OCI-LY7 (cell line): ENCODE data around the gene POTEH. TPM values are rescaled to one million over a fixed set of nuclear protein-coding genes. Genes with fewer than 3 reads are reported as not detected.
A peak's percentile ranks its signal among the peaks of the same experiment; 100 is the strongest.
"Not testable (repeated sequence)": the region's sequence is repeated elsewhere in the genome, so short reads cannot be mapped to it uniquely, and the experiment has no call there.

ENCODE experiments used
- BruUV-seq: library from RNA; stranded (reverse); fragments of 400-500 nt; replicated peaks from 2 replicates; lab custom pipeline; 2021; lab: Mats Ljungman, UMichigan
- CTCF ChIA-PET: fragments of 300-600 bp; sonication (Branson Sonifier 250); formaldehyde crosslinking; loops from one replicate; lab custom pipeline; 2022; ENCODE audit warnings: antibody characterized with exemption; ENCODE audit not compliant: unreplicated experiment; lab: Charles Lee
- POLR2A ChIA-PET: fragments of 300-600 bp; sonication (Branson Sonifier 250); formaldehyde crosslinking; loops from one replicate; lab custom pipeline; 2022; ENCODE audit warnings: antibody characterized with exemption; lab: Charles Lee
- DNase-seq: peaks from one replicate; pipeline ENCODE4 v3.0.0-alpha.2; 2015; ENCODE audit warnings: low spot score
- H2AFZ ChIP-seq: fragments of 200-600 bp; sonication (generic), shearing (Covaris generic); 2 replicates; pipeline ENCODE4 v1.6.1; 2014; ENCODE audit warnings: mild to moderate bottlenecking, antibody characterized with exemption, low read length, moderate library complexity
- H3K27ac ChIP-seq: fragments of 200-600 bp; sonication (generic); 2 replicates; pipeline ENCODE4 v1.5.1; 2014; ENCODE audit warnings: mixed run types, low read depth, mild to moderate bottlenecking, moderate library complexity, low read length, inconsistent platforms; ENCODE audit not compliant: poor library complexity, severe bottlenecking
- H3K36me3 ChIP-seq: fragments of 200-600 bp; sonication (generic); 2 replicates; pipeline ENCODE4 v1.6.1; 2014; ENCODE audit warnings: mild to moderate bottlenecking, antibody characterized with exemption, low read length, moderate library complexity, mixed read lengths; ENCODE audit not compliant: insufficient read depth
- H3K4me1 ChIP-seq: fragments of 200-600 bp; sonication (generic); 2 replicates; pipeline ENCODE4 v1.5.1; 2014; ENCODE audit warnings: mild to moderate bottlenecking, low read length; ENCODE audit not compliant: insufficient read depth, poor library complexity, severe bottlenecking
- H3K4me2 ChIP-seq: fragments of 200-600 bp; sonication (generic); 2 replicates; pipeline ENCODE4 v1.6.1; 2014; ENCODE audit warnings: mild to moderate bottlenecking, low read length
- H3K4me3 ChIP-seq: fragments of 200-600 bp; sonication (generic); 2 replicates; pipeline ENCODE4 v1.5.1; 2014; ENCODE audit warnings: mild to moderate bottlenecking, low read depth, low read length; ENCODE audit not compliant: poor library complexity, severe bottlenecking
- H3K79me2 ChIP-seq: fragments of 200-600 bp; sonication (generic); 2 replicates; pipeline ENCODE4 v1.6.1; 2016; ENCODE audit warnings: low read depth, mild to moderate bottlenecking, low read length, moderate library complexity, mixed read lengths; ENCODE audit not compliant: insufficient read depth
- H3K9me2 ChIP-seq: fragments of 200-600 bp; sonication (generic); 2 replicates; pipeline ENCODE4 v1.6.1; 2016; ENCODE audit warnings: mild to moderate bottlenecking, low read length, mixed read lengths; ENCODE audit not compliant: insufficient read depth
- H3K9me3 ChIP-seq: fragments of 200-600 bp; sonication (generic); 2 replicates; pipeline ENCODE4 v1.6.1; 2014; ENCODE audit warnings: mild to moderate bottlenecking, mixed run types, low read length, mixed read lengths
- H4K20me1 ChIP-seq: fragments of 200-600 bp; sonication (generic); 2 replicates; pipeline ENCODE4 v1.6.1; 2014; ENCODE audit warnings: mild to moderate bottlenecking, antibody characterized with exemption, low read length, moderate library complexity, mixed read lengths; ENCODE audit not compliant: insufficient read depth
- intact Hi-C: fragments of 100-400 bp; cut with micrococcal nuclease; formaldehyde crosslinking; loops from one replicate; pipeline ENCODE4 v1.10.0; 2022; ENCODE audit not compliant: unreplicated experiment
- total RNA-seq, 2 experiments: library from RNA; depleted of rRNA in 1 of 2; stranded (reverse); fragments of >200 nt in 1 of 2; shearing (Covaris generic) in 1 of 2; gene quantifications; 2 replicates each; pipeline ENCODE4 v1.2.3, GENCODE V29; 2014 to 2022

The POTEH gene
- total RNA-seq, 2 experiments from 2014 or later = 0.79 to 1.2 TPM

DNA sequence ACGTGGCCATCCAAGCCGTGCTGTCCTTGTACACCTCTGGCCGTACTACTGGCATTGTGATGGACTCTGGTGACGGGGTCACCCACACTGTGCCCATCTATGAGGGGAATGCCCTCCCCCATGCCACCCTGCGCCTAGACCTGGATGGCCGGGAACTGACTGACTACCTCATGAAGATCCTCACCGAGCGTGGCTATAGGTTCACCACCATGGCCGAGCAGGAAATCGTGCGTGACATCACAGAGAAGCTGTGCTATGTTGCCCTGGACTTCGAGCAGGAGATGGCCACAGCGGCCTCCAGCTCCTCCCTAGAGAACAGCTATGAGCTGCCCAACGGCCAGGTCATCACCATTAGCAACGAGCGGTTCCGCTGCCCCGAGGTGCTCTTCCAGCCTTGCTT lies 32.1 kb downstream of the POTEH start:
- DNase-seq, H4K20me1 ChIP-seq, H3K4me1 ChIP-seq, H3K9me3 ChIP-seq, H3K9me2 ChIP-seq, H2AFZ ChIP-seq, H3K27ac ChIP-seq, intact Hi-C loops, H3K4me3 ChIP-seq, CTCF ChIA-PET, H3K79me2 ChIP-seq, BruUV-seq, H3K36me3 ChIP-seq, H3K4me2 ChIP-seq, POLR2A ChIA-PET: not testable (repeated sequence)

DNA sequence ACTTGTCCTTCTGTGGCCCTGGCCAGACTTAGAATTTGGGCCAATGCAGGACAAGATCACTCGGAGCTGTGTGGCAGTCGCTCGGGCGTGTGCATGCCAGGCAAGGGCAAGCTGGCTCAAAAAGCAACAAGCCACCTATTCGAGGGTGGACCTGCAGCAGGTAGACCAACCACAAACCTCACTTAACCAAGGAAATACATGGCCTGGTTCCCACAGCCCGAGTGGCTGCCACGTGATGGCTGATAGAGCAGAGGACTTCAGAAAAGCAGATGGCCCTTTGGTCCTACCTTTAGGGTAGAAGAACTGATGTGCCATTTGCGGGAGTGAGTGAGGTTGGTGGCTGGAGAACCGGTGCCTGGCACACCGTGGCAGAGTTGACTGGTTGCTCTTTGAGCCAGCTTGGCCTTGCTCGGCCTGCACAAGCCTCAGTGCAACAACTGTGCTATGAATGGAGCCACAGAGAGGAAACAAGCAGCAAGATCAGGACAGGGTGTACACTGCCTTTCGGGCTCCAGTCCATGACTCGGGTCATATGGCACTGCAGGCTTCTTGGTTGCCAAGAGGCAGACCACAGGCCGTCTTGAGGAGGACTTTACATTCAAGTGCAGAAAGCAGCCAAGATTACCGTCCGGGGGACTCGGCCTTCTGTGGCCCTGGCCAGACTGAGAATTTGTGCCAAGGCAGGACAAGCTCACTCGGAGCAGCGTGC lies 39.5 kb downstream of the POTEH start:
- not testable (repeated sequence) for BruUV-seq

DNA sequence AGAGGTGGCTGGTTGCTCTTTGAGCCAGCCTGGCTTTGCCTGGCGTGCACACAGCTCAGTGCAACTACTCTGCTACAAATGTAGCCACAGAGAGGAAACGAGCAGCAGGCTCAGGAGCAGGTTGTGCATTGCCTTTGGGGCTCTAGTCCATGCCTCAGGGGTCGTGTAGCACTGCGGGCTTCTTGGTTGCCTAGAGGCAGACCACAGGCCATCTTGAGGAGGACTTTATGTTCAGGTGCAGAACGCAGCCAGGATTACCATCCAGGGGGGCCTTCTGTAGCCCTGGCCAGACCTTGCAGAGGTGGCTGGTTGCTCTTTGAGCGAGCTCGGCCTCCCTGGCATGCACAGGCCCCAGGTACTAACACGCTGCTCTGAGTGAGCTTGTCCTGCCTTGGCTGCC lies 41.2 kb downstream of the POTEH start:
- intact Hi-C loops, POLR2A ChIA-PET, H3K9me2 ChIP-seq, DNase-seq, H2AFZ ChIP-seq, H3K27ac ChIP-seq, BruUV-seq, H3K9me3 ChIP-seq, H4K20me1 ChIP-seq, H3K4me1 ChIP-seq, H3K79me2 ChIP-seq, H3K4me2 ChIP-seq, H3K4me3 ChIP-seq, H3K36me3 ChIP-seq, CTCF ChIA-PET: not testable (repeated sequence)

More for the DNA sequence above, 39.5 kb downstream of the POTEH start:
- H4K20me1 ChIP-seq, H3K79me2 ChIP-seq, intact Hi-C loops, H3K27ac ChIP-seq, H3K36me3 ChIP-seq, H3K9me3 ChIP-seq, H2AFZ ChIP-seq, H3K4me2 ChIP-seq, H3K4me1 ChIP-seq, CTCF ChIA-PET, H3K9me2 ChIP-seq, H3K4me3 ChIP-seq, POLR2A ChIA-PET: not testable (repeated sequence)
- DNase-seq = peak; percentile 0

- CTCF ChIA-PET, H3K4me2 ChIP-seq, BruUV-seq, H3K4me3 ChIP-seq, H2AFZ ChIP-seq, intact Hi-C loops, H4K20me1 ChIP-seq, H3K9me3 ChIP-seq, DNase-seq, H3K79me2 ChIP-seq, POLR2A ChIA-PET, H3K4me1 ChIP-seq, H3K9me2 ChIP-seq, H3K36me3 ChIP-seq, H3K27ac ChIP-seq: not testable (repeated sequence)
These were observed 44.6 kb downstream of the POTEH start for GRCh38 chr22:15734411-15734810.

DNA sequence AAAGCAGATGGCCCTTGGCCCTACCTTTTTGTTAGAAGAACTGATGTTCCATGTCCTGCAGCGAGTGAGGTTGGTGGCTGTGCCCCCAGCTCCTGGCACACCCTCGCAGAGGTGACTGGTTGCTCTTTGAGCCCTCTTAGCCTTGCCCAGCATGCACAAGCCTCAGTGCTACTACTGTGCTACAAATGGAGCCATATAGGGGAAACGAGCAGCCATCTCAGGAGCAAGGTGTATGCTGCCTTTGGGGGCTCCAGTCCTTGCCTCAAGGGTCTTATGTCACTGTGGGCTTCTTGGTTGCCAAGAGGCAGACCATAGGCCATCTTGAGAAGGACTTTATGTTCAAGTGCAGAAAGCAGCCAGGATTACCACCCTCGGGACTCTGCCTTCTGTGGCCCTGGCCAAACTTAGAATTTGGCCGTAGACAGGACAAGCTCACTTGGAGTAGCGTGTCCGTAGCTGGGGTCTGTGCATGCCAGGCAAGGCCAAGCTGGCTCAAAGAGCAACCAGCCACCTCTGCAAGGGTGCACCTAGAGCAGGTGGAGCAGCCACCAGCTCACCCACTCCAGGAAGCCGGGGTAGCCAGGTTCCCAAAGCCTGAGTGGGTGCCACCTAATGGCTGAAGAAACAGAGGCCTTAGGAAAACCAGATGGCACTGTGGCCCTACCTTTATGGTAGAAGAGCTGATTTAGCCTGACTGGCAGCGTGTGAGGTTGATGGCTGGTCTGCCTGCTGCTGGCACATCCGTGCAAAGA lies 48.5 kb downstream of the POTEH start:
- H3K9me3 ChIP-seq, H4K20me1 ChIP-seq, DNase-seq, BruUV-seq, H3K79me2 ChIP-seq, POLR2A ChIA-PET, H3K36me3 ChIP-seq, H3K4me1 ChIP-seq, intact Hi-C loops, CTCF ChIA-PET, H3K9me2 ChIP-seq, H3K27ac ChIP-seq, H3K4me2 ChIP-seq, H3K4me3 ChIP-seq, H2AFZ ChIP-seq: not testable (repeated sequence)

DNA sequence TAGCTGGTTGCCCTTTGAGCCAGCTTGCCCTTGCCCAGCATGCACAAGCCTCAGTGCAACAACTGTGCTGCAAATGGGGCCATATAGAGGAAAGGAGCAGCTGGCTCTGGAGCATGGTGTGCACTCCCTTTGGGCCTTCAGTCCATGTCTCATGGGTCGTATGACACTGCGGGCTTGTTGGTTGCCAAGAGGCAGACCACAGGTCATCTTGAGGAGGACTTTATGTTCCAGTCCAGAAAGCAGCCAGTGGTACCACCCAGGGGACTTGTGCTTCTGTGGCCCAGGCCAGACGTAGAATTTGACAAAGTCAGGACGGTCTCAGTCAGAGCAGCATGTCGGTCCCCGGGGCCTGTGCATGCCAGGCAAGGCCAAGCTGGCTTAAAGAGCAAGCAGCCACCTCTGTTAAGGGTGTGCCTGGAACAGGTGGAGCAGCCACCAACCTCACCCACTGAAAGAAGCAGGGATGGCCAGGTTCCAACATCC lies 49.1 kb downstream of the POTEH start:
- BruUV-seq, CTCF ChIA-PET, H3K9me3 ChIP-seq, H2AFZ ChIP-seq, H3K27ac ChIP-seq, H4K20me1 ChIP-seq, DNase-seq, POLR2A ChIA-PET, H3K4me1 ChIP-seq, H3K4me3 ChIP-seq, H3K79me2 ChIP-seq, H3K36me3 ChIP-seq, H3K9me2 ChIP-seq, intact Hi-C loops, H3K4me2 ChIP-seq: not testable (repeated sequence)
